VCaP (cell line): ENCODE data around the gene THOC5.

Experiments
- H3K27ac ChIP-seq: fragments of 450-650 bp; 2 replicates; pipeline ENCODE4 v1.5.1; 2017
- TF ChIP-seq, protein P1 (sequence below): fragments of 450-650 bp; conservative IDR thresholded peaks from 2 replicates; pipeline ENCODE4 v1.5.1; 2017; ENCODE audit warnings: mild to moderate bottlenecking, moderate library complexity

Gene THOC5

DNA sequence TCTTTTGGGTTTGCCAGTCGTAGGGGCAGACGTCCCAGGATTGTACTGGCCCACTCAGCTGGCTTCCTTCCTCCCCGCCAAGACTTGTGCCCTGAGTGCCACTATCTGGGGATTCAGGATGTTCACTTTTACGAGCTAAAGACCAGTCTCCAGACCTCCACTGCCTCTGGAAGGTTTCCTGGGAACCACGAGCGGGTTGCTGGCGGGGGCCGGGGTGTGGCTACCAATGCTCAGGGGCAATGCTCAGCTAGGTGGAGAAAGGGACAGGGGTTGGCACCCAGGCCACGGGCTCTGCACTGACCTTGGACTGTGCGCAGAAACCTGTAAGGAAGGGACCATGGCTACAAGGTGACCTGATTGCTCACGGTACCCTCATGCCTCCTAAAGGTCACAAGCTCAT, 71.3 kb downstream of the THOC5 start:
- no peak overlapping the region for H3K27ac ChIP-seq
- TF ChIP-seq, protein P1, sequence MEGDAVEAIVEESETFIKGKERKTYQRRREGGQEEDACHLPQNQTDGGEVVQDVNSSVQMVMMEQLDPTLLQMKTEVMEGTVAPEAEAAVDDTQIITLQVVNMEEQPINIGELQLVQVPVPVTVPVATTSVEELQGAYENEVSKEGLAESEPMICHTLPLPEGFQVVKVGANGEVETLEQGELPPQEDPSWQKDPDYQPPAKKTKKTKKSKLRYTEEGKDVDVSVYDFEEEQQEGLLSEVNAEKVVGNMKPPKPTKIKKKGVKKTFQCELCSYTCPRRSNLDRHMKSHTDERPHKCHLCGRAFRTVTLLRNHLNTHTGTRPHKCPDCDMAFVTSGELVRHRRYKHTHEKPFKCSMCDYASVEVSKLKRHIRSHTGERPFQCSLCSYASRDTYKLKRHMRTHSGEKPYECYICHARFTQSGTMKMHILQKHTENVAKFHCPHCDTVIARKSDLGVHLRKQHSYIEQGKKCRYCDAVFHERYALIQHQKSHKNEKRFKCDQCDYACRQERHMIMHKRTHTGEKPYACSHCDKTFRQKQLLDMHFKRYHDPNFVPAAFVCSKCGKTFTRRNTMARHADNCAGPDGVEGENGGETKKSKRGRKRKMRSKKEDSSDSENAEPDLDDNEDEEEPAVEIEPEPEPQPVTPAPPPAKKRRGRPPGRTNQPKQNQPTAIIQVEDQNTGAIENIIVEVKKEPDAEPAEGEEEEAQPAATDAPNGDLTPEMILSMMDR: no peak

DNA sequence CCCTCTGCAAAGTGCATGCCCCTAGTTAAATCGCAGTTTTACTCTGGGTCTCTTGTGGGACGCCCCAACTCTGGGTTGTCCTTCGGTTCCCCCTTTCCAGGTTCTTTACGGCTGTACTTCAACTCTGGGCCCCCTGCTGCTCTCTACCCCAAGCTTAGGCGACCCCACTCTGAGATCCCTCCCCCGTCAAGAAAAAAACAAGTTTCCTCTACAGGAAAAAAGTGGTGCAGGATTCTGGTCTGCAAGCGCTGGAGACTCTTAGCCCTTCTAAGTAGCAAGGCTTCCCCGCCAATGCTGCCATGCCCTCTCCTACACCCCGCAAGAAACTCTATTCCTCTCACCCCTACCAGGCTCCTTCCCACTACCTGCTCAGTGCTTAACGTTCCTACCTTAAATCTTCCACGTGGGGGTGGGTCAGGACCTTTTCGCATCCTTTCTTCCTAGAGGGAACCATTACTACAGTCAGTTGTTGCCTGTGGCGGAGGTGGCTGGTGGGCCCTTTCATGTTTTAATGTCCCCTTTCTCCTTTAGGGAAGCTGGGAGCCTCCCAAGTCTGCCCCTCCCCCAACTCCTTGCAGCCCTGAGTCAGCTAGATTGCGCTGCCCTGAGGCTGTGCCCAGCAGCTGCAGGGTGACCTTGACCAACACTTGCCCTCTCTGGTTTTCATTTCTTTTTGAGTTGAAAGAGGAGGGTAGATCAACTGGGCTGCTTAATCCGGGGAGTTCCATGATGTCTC, 72.1 kb downstream of the THOC5 start:
- TF ChIP-seq, protein P1: no peak
- H3K27ac ChIP-seq: no peak overlapping the region

DNA sequence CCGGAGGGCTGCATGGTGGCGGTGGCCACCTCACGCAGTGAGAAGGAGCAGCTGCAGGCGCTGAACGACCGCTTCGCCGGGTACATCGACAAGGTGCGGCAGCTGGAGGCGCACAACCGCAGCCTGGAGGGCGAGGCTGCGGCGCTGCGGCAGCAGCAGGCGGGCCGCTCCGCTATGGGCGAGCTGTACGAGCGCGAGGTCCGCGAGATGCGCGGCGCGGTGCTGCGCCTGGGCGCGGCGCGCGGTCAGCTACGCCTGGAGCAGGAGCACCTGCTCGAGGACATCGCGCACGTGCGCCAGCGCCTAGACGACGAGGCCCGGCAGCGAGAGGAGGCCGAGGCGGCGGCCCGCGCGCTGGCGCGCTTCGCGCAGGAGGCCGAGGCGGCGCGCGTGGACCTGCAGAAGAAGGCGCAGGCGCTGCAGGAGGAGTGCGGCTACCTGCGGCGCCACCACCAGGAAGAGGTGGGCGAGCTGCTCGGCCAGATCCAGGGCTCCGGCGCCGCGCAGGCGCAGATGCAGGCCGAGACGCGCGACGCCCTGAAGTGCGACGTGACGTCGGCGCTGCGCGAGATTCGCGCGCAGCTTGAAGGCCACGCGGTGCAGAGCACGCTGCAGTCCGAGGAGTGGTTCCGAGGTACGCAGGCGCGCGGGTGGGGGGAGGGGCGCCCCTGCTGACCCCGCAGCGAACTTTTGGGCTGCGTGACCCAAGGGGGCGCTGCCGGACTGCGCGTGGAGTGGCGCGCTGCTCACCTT, 72.9 kb downstream of the THOC5 start:
- TF ChIP-seq, protein P1: no peak

DNA sequence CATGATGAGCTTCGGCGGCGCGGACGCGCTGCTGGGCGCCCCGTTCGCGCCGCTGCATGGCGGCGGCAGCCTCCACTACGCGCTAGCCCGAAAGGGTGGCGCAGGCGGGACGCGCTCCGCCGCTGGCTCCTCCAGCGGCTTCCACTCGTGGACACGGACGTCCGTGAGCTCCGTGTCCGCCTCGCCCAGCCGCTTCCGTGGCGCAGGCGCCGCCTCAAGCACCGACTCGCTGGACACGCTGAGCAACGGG, 73.4 kb downstream of the THOC5 start:
- TF ChIP-seq, protein P1: no peak
- peak overlapping the region; percentile 46; the same call in 1 of the 2 replicates for H3K27ac ChIP-seq

More for the DNA sequence above, 72.9 kb downstream of the THOC5 start:
- H3K27ac ChIP-seq: peak overlapping the region; percentile 46; the same call in 1 of the 2 replicates

DNA sequence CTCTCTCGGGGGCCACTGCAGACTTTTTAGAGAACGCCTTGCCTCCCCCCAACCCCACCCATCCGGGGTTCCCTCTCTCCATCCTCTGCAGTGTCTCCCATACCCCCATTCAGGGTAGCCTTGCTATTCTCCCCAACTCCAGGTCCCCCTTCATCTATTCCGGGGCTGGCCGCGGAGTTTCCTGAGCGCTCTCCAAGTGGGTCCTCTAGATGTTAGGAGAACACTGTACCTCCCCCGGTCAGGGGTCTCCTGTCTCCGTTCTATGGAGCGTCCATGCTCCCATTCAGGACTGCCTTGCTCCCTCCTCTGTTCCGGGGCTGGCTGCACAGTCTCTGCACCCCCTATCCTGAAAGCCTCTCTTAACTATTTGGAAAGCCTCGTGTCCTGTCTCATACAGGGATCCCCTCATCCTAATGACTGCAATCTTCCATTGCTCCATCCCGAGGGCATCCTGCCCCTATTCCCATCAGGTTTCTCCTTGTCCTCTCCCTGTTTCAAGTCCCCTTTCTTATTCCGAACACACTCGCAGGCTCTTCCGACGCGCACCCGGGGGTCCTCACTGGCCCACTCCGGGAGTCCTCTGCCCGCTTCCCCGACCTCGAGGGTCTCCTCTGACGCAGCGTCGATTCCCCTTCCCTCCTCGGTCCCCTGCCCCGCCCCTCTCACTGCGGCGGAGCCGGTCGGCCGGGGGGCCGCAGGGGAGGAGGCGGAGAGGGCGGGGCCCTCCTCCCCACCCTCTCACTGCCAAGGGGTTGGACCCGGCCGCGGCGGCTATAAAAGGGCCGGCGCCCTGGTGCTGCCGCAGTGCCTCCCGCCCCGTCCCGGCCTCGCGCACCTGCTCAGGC, 73.9 kb downstream of the THOC5 start, which contains the start of gene NEFH:
Gene NEFH, plus strand, starts transcription at position 802 of the 845 bp plus-strand sequence. CDS start 45 bp downstream, outside the sequence.
- peak within 1 kb of the TSS; percentile 46; the same call in 1 of the 2 replicates for H3K27ac ChIP-seq
- TF ChIP-seq, protein P1: no peak

DNA sequence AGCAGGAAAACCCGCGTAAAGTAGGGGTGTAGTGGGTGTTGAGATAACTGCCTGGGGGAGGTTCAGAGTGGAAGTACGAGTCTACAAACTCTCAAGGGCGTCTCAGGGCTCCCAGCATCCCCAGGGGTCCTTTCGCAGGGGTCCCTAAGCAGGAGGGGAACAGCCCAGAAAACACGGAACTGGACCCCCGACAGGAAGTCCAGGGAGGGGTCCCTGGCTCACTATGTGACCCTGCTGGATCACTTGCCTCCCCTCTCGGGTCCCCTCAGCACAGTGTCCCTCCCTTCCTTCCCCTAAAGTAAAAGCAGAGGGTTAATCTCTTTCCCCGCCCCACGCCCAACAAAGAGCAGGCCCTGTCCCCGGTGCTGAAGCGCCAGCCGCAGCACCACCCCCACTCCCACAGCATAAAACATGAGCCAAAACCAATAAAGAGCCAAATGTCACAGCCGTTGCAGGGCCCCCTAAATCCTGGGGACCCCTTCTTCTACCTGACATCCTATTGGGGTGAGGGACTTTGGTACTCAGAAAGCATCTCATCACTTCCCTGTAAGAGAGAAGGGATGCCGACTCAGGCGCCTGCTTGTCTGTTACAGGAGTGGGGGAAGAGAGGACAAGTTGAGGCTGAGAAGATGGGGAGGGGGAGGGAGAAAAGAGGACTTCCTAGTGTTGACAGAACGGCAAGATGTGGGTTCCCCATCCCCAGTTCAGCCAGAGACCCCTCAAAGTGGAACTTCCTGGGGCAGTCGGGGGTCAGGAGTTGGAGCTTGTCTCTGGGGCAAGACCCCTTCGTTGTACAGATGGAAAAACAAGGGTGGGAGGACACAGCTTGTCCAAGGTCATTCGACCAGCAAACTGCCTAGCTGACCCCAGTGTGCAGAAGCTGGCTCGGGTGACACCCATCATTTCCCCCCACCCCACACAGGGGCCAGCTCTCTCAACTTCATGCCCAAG, 75.0 kb downstream of the THOC5 start:
- TF ChIP-seq, protein P1: no peak
- peak overlapping the region; percentile 68 for H3K27ac ChIP-seq
